ENCODE results near the gene BAHD1. TPM values are rescaled to one million over a fixed set of nuclear protein-coding genes. Genes with fewer than 3 reads are reported as not detected.

The BAHD1 gene
- total and polyA plus RNA-seq, 2 donors (not counting 1 experiment from before 2014, with no cell fraction given) = 15.0 to 34.7 TPM

DNA sequence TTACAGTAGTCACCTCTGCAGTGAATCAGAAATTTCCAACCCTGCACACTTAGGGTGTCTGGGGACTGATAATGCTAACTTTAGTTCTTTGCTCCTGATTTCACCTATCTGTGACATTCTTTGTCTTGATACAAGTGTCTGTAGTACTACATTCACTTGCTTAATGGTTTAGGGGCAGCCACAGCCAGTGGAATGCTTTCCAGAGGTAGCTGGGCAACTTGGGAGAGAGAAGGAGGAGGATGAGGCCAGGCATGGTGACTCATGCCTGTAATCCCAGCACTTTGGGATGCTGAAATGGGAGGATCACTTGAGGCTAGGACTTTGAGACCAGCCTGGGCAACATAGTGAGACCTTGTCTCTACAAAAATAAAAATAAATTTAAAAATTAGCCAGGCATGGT lies 8.5 kb downstream of the BAHD1 start:
- no peak for ATAC-seq (ENCODE audit: low read depth)
- no peak for TF ChIP-seq EZH2 (IDR thresholded peaks at IDR 0.05; ENCODE audit: borderline replicate concordance, insufficient read depth, low read depth, low read length, poor library complexity, severe bottlenecking)
- TF ChIP-seq, protein P1, sequence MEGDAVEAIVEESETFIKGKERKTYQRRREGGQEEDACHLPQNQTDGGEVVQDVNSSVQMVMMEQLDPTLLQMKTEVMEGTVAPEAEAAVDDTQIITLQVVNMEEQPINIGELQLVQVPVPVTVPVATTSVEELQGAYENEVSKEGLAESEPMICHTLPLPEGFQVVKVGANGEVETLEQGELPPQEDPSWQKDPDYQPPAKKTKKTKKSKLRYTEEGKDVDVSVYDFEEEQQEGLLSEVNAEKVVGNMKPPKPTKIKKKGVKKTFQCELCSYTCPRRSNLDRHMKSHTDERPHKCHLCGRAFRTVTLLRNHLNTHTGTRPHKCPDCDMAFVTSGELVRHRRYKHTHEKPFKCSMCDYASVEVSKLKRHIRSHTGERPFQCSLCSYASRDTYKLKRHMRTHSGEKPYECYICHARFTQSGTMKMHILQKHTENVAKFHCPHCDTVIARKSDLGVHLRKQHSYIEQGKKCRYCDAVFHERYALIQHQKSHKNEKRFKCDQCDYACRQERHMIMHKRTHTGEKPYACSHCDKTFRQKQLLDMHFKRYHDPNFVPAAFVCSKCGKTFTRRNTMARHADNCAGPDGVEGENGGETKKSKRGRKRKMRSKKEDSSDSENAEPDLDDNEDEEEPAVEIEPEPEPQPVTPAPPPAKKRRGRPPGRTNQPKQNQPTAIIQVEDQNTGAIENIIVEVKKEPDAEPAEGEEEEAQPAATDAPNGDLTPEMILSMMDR (IDR thresholded peaks at IDR 0.05) = no peak
- H3K4me3 Mint-ChIP-seq = no peak overlapping the region

DNA sequence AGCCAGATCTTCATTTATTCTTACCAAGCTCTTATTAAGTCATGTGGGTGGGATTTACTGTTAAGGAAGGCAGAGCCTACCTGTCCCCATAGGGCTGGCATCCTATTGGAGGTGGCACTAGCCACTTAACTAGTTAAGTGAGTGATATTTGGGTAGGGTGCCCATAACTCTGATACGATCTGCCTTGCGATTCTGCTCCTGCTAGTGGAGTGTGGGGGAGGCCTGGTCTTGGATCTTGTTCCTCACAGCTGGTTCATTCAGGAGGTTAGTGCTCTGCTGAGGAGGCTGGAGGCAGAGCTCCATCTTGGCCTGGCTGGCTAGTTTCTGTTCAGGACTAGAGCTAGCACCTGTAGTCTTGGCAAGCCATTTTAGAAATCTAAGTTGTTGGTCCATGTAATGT lies 9.3 kb downstream of the BAHD1 start:
- Histone ChIP-seq H3K4me3 (ENCODE audit: control extremely low read depth in 1 of 5, extremely low read depth in 1 of 5, insufficient read depth in 1 of 5, low read depth in 2 of 5, low read length in 4 of 5) (no peak overlapping the region), H3K27ac (ENCODE audit: low read length in 2 of 2) (no peak overlapping the region), H3K36me3 (replicated peaks in 1 of 2; ENCODE audit: control extremely low read depth in 1 of 2, control insufficient read depth in 1 of 2, extremely low read depth in 1 of 2, insufficient read depth in 2 of 2, low read length in 1 of 2) (peaks cover 0 to 4% of the 10 kb centered on the region in 2 experiments), H3K9ac (ENCODE audit: low read length) (no peak overlapping the region), H3K4me2 (replicated peaks; ENCODE audit: low read depth, low read length, poor library complexity, severe bottlenecking) (no peak overlapping the region), H4K20me1 (ENCODE audit: control insufficient read depth, insufficient read depth, low read length, poor library complexity, severe bottlenecking) (peaks cover 87% of the 10 kb centered on the region), H2AFZ (ENCODE audit: insufficient read depth, low read depth, low read length, poor library complexity, severe bottlenecking) (no peak overlapping the region), H3K9me3 (ENCODE audit: control extremely low read depth in 1 of 3, control insufficient read depth in 2 of 3, insufficient read depth in 1 of 3, low read length in 2 of 3) (no peaks in the 10 kb centered on the region), H3K79me2 (ENCODE audit: control insufficient read depth, insufficient read depth, low read length) (peaks cover 94% of the 10 kb centered on the region), H3K27me3 (replicated peaks in 1 of 4; ENCODE audit: control extremely low read depth in 1 of 4, control insufficient read depth in 3 of 4, insufficient read depth in 4 of 4, low read length in 3 of 4) (no peaks in the 10 kb centered on the region), H3K4me1 (ENCODE audit: control insufficient read depth in 2 of 2, insufficient read depth in 2 of 2, low read length in 2 of 2) (peaks cover 31 to 38% of the 10 kb centered on the region in 2 donors)
- H3K4me1 Mint-ChIP-seq = peaks cover 58% of the 10 kb centered on the region
- DNase-seq (no peak), ATAC-seq (ENCODE audit: low read depth) (no peak)
- H3K27me3 Mint-ChIP-seq = no peaks in the 10 kb centered on the region
- ChIA-PET POLR2A (no interaction called here), CTCF (interaction anchor here (0.9 to 1.5 kb wide), 4 partner anchors 9 to 30 kb away, joined by 3 to 5 read pairs (median 4); no protein-coding TSS in a partner anchor)
- WGBS (ENCODE audit: insufficient coverage) = 100% methylated on average over 2 of the region's 2 CpGs
- H3K9me3 Mint-ChIP-seq (ENCODE audit: insufficient read depth) = no peaks in the 10 kb centered on the region
- intact Hi-C loops (cut with micrococcal nuclease) = no loop called here
- no peak overlapping the region for H3K4me3 Mint-ChIP-seq
- TF ChIP-seq, protein P1 (IDR thresholded peaks at IDR 0.05) = no peak
- TF ChIP-seq EZH2 (IDR thresholded peaks at IDR 0.05; ENCODE audit: borderline replicate concordance, insufficient read depth, low read depth, low read length, poor library complexity, severe bottlenecking) = no peak
- H3K27ac Mint-ChIP-seq = no peak overlapping the region

More for the DNA sequence above, 8.5 kb downstream of the BAHD1 start:
- Histone ChIP-seq H3K9me3 (ENCODE audit: control extremely low read depth in 1 of 3, control insufficient read depth in 2 of 3, insufficient read depth in 1 of 3, low read length in 2 of 3) (no peaks in the 10 kb centered on the region), H3K4me2 (replicated peaks; ENCODE audit: low read depth, low read length, poor library complexity, severe bottlenecking) (no peak overlapping the region), H4K20me1 (ENCODE audit: control insufficient read depth, insufficient read depth, low read length, poor library complexity, severe bottlenecking) (peaks cover 87% of the 10 kb centered on the region), H3K9ac (ENCODE audit: low read length) (no peak overlapping the region), H3K4me1 (ENCODE audit: control insufficient read depth in 2 of 2, insufficient read depth in 2 of 2, low read length in 2 of 2) (peaks cover 28 to 30% of the 10 kb centered on the region in 2 donors), H3K4me3 (ENCODE audit: control extremely low read depth in 1 of 5, extremely low read depth in 1 of 5, insufficient read depth in 1 of 5, low read depth in 2 of 5, low read length in 4 of 5) (no peak overlapping the region), H2AFZ (ENCODE audit: insufficient read depth, low read depth, low read length, poor library complexity, severe bottlenecking) (no peak overlapping the region), H3K27ac (ENCODE audit: low read length in 2 of 2) (no peak overlapping the region), H3K27me3 (replicated peaks in 1 of 4; ENCODE audit: control extremely low read depth in 1 of 4, control insufficient read depth in 3 of 4, insufficient read depth in 4 of 4, low read length in 3 of 4) (no peaks in the 10 kb centered on the region), H3K79me2 (ENCODE audit: control insufficient read depth, insufficient read depth, low read length) (peaks cover 94% of the 10 kb centered on the region), H3K36me3 (replicated peaks in 1 of 2; ENCODE audit: control extremely low read depth in 1 of 2, control insufficient read depth in 1 of 2, extremely low read depth in 1 of 2, insufficient read depth in 2 of 2, low read length in 1 of 2) (peaks cover 0 to 4% of the 10 kb centered on the region in 2 experiments)
- no peaks in the 10 kb centered on the region for H3K9me3 Mint-ChIP-seq (ENCODE audit: insufficient read depth)
- DNase-seq = no peak
- intact Hi-C loops (cut with micrococcal nuclease) = no loop called here
- no peaks in the 10 kb centered on the region for H3K27me3 Mint-ChIP-seq
- peaks cover 58% of the 10 kb centered on the region for H3K4me1 Mint-ChIP-seq
- ChIA-PET CTCF (interaction anchor here (0.9 to 1.4 kb wide), 2 partner anchors 8 to 13 kb away, joined by 3 to 5 read pairs; no protein-coding TSS in a partner anchor), POLR2A (no interaction called here)
- no peak overlapping the region for H3K27ac Mint-ChIP-seq

Measured in B cell (primary cell).